ENCODE measurements around the gene RSL1D1. TPM values are rescaled to one million over a fixed set of nuclear protein-coding genes. Genes with fewer than 3 reads are reported as not detected.

Gene RSL1D1
- total and polyA plus RNA-seq, 10 of the 15 experiments (the other 5 are each of a cell fraction or from before 2014, with no cell fraction given), result 106 to 535 (median 304) TPM

DNA sequence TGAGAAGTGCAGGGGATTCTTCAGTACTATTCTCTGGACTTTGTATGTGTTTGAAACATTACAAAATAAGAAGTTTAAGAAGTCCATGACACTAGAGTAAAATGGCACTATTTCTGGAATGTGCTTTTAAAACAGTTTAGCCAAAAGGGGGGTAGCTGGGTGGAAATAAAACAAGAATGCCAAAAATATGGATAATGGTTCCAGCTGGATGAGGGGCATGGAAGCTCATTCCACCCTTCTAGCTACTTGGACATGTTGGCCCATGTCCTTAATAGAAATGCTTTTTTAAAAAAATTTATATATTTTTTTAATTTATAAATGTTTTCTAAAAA is 67.3 kb downstream of the RSL1D1 start:
- H3K9me3 ChIP-seq (replicated peaks; ENCODE audit: control insufficient read depth, insufficient read depth, low read length), result no peaks in the 10 kb centered on the region
- RAD21 ChIA-PET (ENCODE audit: unreplicated experiment), result interaction anchor here (0.8 to 8.1 kb wide), 6 partner anchors 10 to 46 kb away, joined by 3 to 174 read pairs (median 6); partner anchors contain the start of genes TXNDC11 and ZC3H7A
- intact Hi-C loops (cut with micrococcal nuclease; ENCODE audit: unreplicated experiment), result loop anchor here (5.0 kb wide), 1 partner anchor 42 kb away; the partner anchor contains the start of gene TXNDC11
- no peak for TF ChIP-seq ESRRA (IDR thresholded peaks at IDR 0.05; ENCODE audit: low read length)
- no peak for TF ChIP-seq ASH2L (IDR thresholded peaks at IDR 0.05; ENCODE audit: borderline replicate concordance, low read depth)
- TF ChIP-seq ATF7 (IDR thresholded peaks at IDR 0.05; ENCODE audit: low read depth), result 0 out of 2 replicates have a peak, but pooled peaks have one; percentile 6
- TF ChIP-seq, protein P1, sequence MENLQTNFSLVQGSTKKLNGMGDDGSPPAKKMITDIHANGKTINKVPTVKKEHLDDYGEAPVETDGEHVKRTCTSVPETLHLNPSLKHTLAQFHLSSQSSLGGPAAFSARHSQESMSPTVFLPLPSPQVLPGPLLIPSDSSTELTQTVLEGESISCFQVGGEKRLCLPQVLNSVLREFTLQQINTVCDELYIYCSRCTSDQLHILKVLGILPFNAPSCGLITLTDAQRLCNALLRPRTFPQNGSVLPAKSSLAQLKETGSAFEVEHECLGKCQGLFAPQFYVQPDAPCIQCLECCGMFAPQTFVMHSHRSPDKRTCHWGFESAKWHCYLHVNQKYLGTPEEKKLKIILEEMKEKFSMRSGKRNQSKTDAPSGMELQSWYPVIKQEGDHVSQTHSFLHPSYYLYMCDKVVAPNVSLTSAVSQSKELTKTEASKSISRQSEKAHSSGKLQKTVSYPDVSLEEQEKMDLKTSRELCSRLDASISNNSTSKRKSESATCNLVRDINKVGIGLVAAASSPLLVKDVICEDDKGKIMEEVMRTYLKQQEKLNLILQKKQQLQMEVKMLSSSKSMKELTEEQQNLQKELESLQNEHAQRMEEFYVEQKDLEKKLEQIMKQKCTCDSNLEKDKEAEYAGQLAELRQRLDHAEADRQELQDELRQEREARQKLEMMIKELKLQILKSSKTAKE (IDR thresholded peaks at IDR 0.05; ENCODE audit: low read depth, poor library complexity, severe bottlenecking), result peak; percentile 16
- TF ChIP-seq MYB (IDR thresholded peaks at IDR 0.05; ENCODE audit: borderline replicate concordance, low read depth, low read length), result no peak
- TF ChIP-seq, protein P2, sequence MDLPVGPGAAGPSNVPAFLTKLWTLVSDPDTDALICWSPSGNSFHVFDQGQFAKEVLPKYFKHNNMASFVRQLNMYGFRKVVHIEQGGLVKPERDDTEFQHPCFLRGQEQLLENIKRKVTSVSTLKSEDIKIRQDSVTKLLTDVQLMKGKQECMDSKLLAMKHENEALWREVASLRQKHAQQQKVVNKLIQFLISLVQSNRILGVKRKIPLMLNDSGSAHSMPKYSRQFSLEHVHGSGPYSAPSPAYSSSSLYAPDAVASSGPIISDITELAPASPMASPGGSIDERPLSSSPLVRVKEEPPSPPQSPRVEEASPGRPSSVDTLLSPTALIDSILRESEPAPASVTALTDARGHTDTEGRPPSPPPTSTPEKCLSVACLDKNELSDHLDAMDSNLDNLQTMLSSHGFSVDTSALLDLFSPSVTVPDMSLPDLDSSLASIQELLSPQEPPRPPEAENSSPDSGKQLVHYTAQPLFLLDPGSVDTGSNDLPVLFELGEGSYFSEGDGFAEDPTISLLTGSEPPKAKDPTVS (IDR thresholded peaks at IDR 0.05; ENCODE audit: low read depth, low read length), result no peak
- TF ChIP-seq ZNF622 (IDR thresholded peaks at IDR 0.05), result no peak
- no peak for TF ChIP-seq NR2C2 (IDR thresholded peaks at IDR 0.05; ENCODE audit: borderline replicate concordance, control insufficient read depth, insufficient read length, low read depth)
- TF ChIP-seq BCL11A (IDR thresholded peaks at IDR 0.05; ENCODE audit: low read depth, low read length), result no peak
- no peak for TF ChIP-seq ETV6 (conservative IDR thresholded peaks at IDR 0.05 in 1 of 2, IDR thresholded peaks at IDR 0.05 in 1 of 2; ENCODE audit: borderline replicate concordance in 1 of 2, low read depth in 1 of 2)
- H3K4me2 ChIP-seq (ENCODE audit: control insufficient read depth, insufficient read depth), result peak overlapping the region; percentile 99
- H3K79me2 ChIP-seq (ENCODE audit: control insufficient read depth, insufficient read depth, low read length), result peaks cover 73% of the 10 kb centered on the region
- peak overlapping the region; percentile 99 for H3K27ac ChIP-seq (ENCODE audit: control insufficient read depth, insufficient read depth)
- BruUV-seq (replicated peaks), result no TSS peak
- peaks cover 34% of the 10 kb centered on the region for H3K4me1 ChIP-seq (ENCODE audit: control insufficient read depth, insufficient read depth, low read length)
- SMC1A ChIA-PET (ENCODE audit: uncharacterized antibody, unreplicated experiment), result interaction anchor here (0.8 to 8.0 kb wide), 8 partner anchors 10 to 95 kb away, joined by 3 to 184 read pairs (median 6); partner anchors contain the start of genes TXNDC11 and ZC3H7A
- no peak overlapping the region for H2AFZ ChIP-seq (ENCODE audit: control insufficient read depth, low read depth, low read length)
- H4K20me1 ChIP-seq (ENCODE audit: control insufficient read depth, insufficient read depth), result no peaks in the 10 kb centered on the region
- FAIRE-seq, result no peak
- POLR2A ChIA-PET, result interaction anchor here (0.7 to 21.9 kb wide), 4 partner anchors 11 to 43 kb away, joined by 3 to 410 read pairs (median 46); partner anchors contain the start of genes TXNDC11 and ZC3H7A
- CTCF ChIA-PET, result interaction anchor here (0.9 to 4.4 kb wide), 4 partner anchors 11 to 830 kb away, joined by 3 to 62 read pairs (median 4); partner anchors contain the start of genes TXNDC11 and ZC3H7A
- DNase-seq (ENCODE audit: low read depth, low spot score), result no peak
- in situ Hi-C loops (cut with MboI), result no loop called here
- peak overlapping the region; percentile 67 for H3K4me3 ChIP-seq
- peak overlapping the region; percentile 49; the same call in 1 of the 2 replicates for H3K9ac ChIP-seq (ENCODE audit: control insufficient read depth, insufficient read depth, low read length)
- no peaks in the 10 kb centered on the region for H3K27me3 ChIP-seq (replicated peaks in 1 of 2; ENCODE audit: control insufficient read depth in 2 of 2, insufficient read depth in 2 of 2, low read length in 1 of 2)
- ATAC-seq, result no peak
- no peaks in the 10 kb centered on the region; a peak in 1 of 4 replicates for H3K36me3 ChIP-seq (ENCODE audit: control insufficient read depth in 2 of 2, insufficient read depth in 2 of 2, low read length in 1 of 2)

Other genes with a start within 250 kb of the RSL1D1 start
- gene SNN, start 183.1 kb downstream of the RSL1D1 start, total RNA-seq (2014; rRNA removed), result 25.6 and 28.2 TPM in 2 replicates
- gene SNN, start 183.1 kb downstream of the RSL1D1 start, total RNA-seq (2014; rRNA removed; fragmentation: Illumina TruSeq; extraction: Trizol), result 26.9 and 27.3 TPM in 2 replicates
- 38.5 and 40.4 TPM in 2 replicates for gene SNN, start 183.1 kb downstream of the RSL1D1 start, total RNA-seq (2021)
- gene SNN, start 183.1 kb downstream of the RSL1D1 start, polyA plus RNA-seq (2011; rRNA removed), result 32.8 and 43.4 TPM in 2 replicates
- 26.5 and 32.4 TPM in 2 replicates for gene SNN, start 183.1 kb downstream of the RSL1D1 start, polyA plus RNA-seq (2014; fragmentation: Illumina TruSeq; extraction: Trizol)
- gene SNN, start 183.1 kb downstream of the RSL1D1 start, polyA plus RNA-seq (2014; fragmentation: Nextera tagmentation; extraction: Ambion mirVana), result 1 to 10 TPM; 2.2 to 5.2 TPM
- gene SNN, start 183.1 kb downstream of the RSL1D1 start, polyA plus RNA-seq (2014; rRNA removed), result 40.0 and 42.4 TPM in 2 replicates
- 10 to 100 TPM; 17.4 to 22.6 TPM for gene SNN, start 183.1 kb downstream of the RSL1D1 start, polyA plus RNA-seq (2016; fragmentation: Nextera tagmentation; extraction: Ambion mirVana)
- 54.4 and 59.1 TPM in 2 replicates for gene TXNDC11, start 108.7 kb downstream of the RSL1D1 start, total RNA-seq (2014; rRNA removed)
- 33.3 and 43.1 TPM in 2 replicates for gene TXNDC11, start 108.7 kb downstream of the RSL1D1 start, total RNA-seq (2014; rRNA removed; fragmentation: Illumina TruSeq; extraction: Trizol)
- gene TXNDC11, start 108.7 kb downstream of the RSL1D1 start, total RNA-seq (2021), result 45.8 and 51.8 TPM in 2 replicates
- 71.0 and 86.7 TPM in 2 replicates for gene TXNDC11, start 108.7 kb downstream of the RSL1D1 start, polyA plus RNA-seq (2011; rRNA removed)
- gene TXNDC11, start 108.7 kb downstream of the RSL1D1 start, polyA plus RNA-seq (2014; fragmentation: Illumina TruSeq; extraction: Trizol), result 40.7 and 49.9 TPM in 2 replicates
- gene TXNDC11, start 108.7 kb downstream of the RSL1D1 start, polyA plus RNA-seq (2014; fragmentation: Nextera tagmentation; extraction: Ambion mirVana), result 1 to 10 TPM; 1.7 to 7.3 TPM
- 57.0 and 59.9 TPM in 2 replicates for gene TXNDC11, start 108.7 kb downstream of the RSL1D1 start, polyA plus RNA-seq (2014; rRNA removed)
- gene TXNDC11, start 108.7 kb downstream of the RSL1D1 start, polyA plus RNA-seq (2016; fragmentation: Nextera tagmentation; extraction: Ambion mirVana), result 10 to 100 TPM; 69.8 to 70.7 TPM
- 53.8 and 61.9 TPM in 2 replicates for gene ZC3H7A, start 54.3 kb downstream of the RSL1D1 start, total RNA-seq (2014; rRNA removed)
- gene ZC3H7A, start 54.3 kb downstream of the RSL1D1 start, total RNA-seq (2014; rRNA removed; fragmentation: Illumina TruSeq; extraction: Trizol), result 63.2 and 68.6 TPM in 2 replicates
- gene ZC3H7A, start 54.3 kb downstream of the RSL1D1 start, total RNA-seq (2021), result 67.0 and 67.9 TPM in 2 replicates
- 188 and 243 TPM in 2 replicates for gene ZC3H7A, start 54.3 kb downstream of the RSL1D1 start, polyA plus RNA-seq (2011; rRNA removed)
- 94.8 and 123 TPM in 2 replicates for gene ZC3H7A, start 54.3 kb downstream of the RSL1D1 start, polyA plus RNA-seq (2014; fragmentation: Illumina TruSeq; extraction: Trizol)
- gene ZC3H7A, start 54.3 kb downstream of the RSL1D1 start, polyA plus RNA-seq (2014; fragmentation: Nextera tagmentation; extraction: Ambion mirVana), result 10 to 100 TPM; 46.3 to 77.8 TPM
- 54.6 and 56.6 TPM in 2 replicates for gene ZC3H7A, start 54.3 kb downstream of the RSL1D1 start, polyA plus RNA-seq (2014; rRNA removed)
- 10 to 100 TPM; 69.4 to 70.0 TPM for gene ZC3H7A, start 54.3 kb downstream of the RSL1D1 start, polyA plus RNA-seq (2016; fragmentation: Nextera tagmentation; extraction: Ambion mirVana)
- 61.3 and 75.8 TPM in 2 replicates for gene GSPT1, start 64.4 kb upstream of the RSL1D1 start, total RNA-seq (2014; rRNA removed)
- 92.3 and 95.8 TPM in 2 replicates for gene GSPT1, start 64.4 kb upstream of the RSL1D1 start, total RNA-seq (2014; rRNA removed; fragmentation: Illumina TruSeq; extraction: Trizol)
- 138 and 142 TPM in 2 replicates for gene GSPT1, start 64.4 kb upstream of the RSL1D1 start, total RNA-seq (2021)
- 104 and 122 TPM in 2 replicates for gene GSPT1, start 64.4 kb upstream of the RSL1D1 start, polyA plus RNA-seq (2011; rRNA removed)
- gene GSPT1, start 64.4 kb upstream of the RSL1D1 start, polyA plus RNA-seq (2014; fragmentation: Illumina TruSeq; extraction: Trizol), result 168 and 192 TPM in 2 replicates
- 10 to 100 TPM; 46.7 to 63.5 TPM for gene GSPT1, start 64.4 kb upstream of the RSL1D1 start, polyA plus RNA-seq (2014; fragmentation: Nextera tagmentation; extraction: Ambion mirVana)
- 69.6 and 72.2 TPM in 2 replicates for gene GSPT1, start 64.4 kb upstream of the RSL1D1 start, polyA plus RNA-seq (2014; rRNA removed)
- gene GSPT1, start 64.4 kb upstream of the RSL1D1 start, polyA plus RNA-seq (2016; fragmentation: Nextera tagmentation; extraction: Ambion mirVana), result 100 to 1,000 TPM; 139 to 181 TPM
- 5.0 and 10.7 TPM in 2 replicates for gene NPIPB2, start 90.5 kb upstream of the RSL1D1 start, total RNA-seq (2014; rRNA removed)
- 7.4 and 9.7 TPM in 2 replicates for gene NPIPB2, start 90.5 kb upstream of the RSL1D1 start, total RNA-seq (2014; rRNA removed; fragmentation: Illumina TruSeq; extraction: Trizol)
- gene NPIPB2, start 90.5 kb upstream of the RSL1D1 start, total RNA-seq (2021), result 9.1 and 13.2 TPM in 2 replicates
- gene NPIPB2, start 90.5 kb upstream of the RSL1D1 start, polyA plus RNA-seq (2011; rRNA removed), result 29.3 and 33.0 TPM in 2 replicates
- gene NPIPB2, start 90.5 kb upstream of the RSL1D1 start, polyA plus RNA-seq (2014; fragmentation: Illumina TruSeq; extraction: Trizol), result 14.3 and 19.0 TPM in 2 replicates
- gene NPIPB2, start 90.5 kb upstream of the RSL1D1 start, polyA plus RNA-seq (2014; fragmentation: Nextera tagmentation; extraction: Ambion mirVana), result 1 to 10 TPM; 1.9 to 4.0 TPM
- 12.1 TPM in 2 replicates for gene NPIPB2, start 90.5 kb upstream of the RSL1D1 start, polyA plus RNA-seq (2014; rRNA removed)
- 10 to 100 TPM; 10.1 to 11.5 TPM for gene NPIPB2, start 90.5 kb upstream of the RSL1D1 start, polyA plus RNA-seq (2016; fragmentation: Nextera tagmentation; extraction: Ambion mirVana)
- gene TNFRSF17, start 113.7 kb upstream of the RSL1D1 start, total RNA-seq (2014; rRNA removed), result 149 and 170 TPM in 2 replicates
- gene TNFRSF17, start 113.7 kb upstream of the RSL1D1 start, total RNA-seq (2014; rRNA removed; fragmentation: Illumina TruSeq; extraction: Trizol), result 129 and 130 TPM in 2 replicates
- gene TNFRSF17, start 113.7 kb upstream of the RSL1D1 start, total RNA-seq (2021), result 92.4 and 106 TPM in 2 replicates
- 296 and 352 TPM in 2 replicates for gene TNFRSF17, start 113.7 kb upstream of the RSL1D1 start, polyA plus RNA-seq (2011; rRNA removed)
- 132 and 138 TPM in 2 replicates for gene TNFRSF17, start 113.7 kb upstream of the RSL1D1 start, polyA plus RNA-seq (2014; fragmentation: Illumina TruSeq; extraction: Trizol)
- gene TNFRSF17, start 113.7 kb upstream of the RSL1D1 start, polyA plus RNA-seq (2014; fragmentation: Nextera tagmentation; extraction: Ambion mirVana), result 100 to 1,000 TPM; 453 to 461 TPM
- 107 and 114 TPM in 2 replicates for gene TNFRSF17, start 113.7 kb upstream of the RSL1D1 start, polyA plus RNA-seq (2014; rRNA removed)
- gene TNFRSF17, start 113.7 kb upstream of the RSL1D1 start, polyA plus RNA-seq (2016; fragmentation: Nextera tagmentation; extraction: Ambion mirVana), result 100 to 1,000 TPM; 209 to 213 TPM
- 22.0 and 24.2 TPM in 2 replicates for gene SNX29, start 125.2 kb upstream of the RSL1D1 start, total RNA-seq (2014; rRNA removed)
- 20.3 and 21.5 TPM in 2 replicates for gene SNX29, start 125.2 kb upstream of the RSL1D1 start, total RNA-seq (2014; rRNA removed; fragmentation: Illumina TruSeq; extraction: Trizol)
- 62.4 and 68.3 TPM in 2 replicates for gene SNX29, start 125.2 kb upstream of the RSL1D1 start, total RNA-seq (2021)
- 26.7 and 38.7 TPM in 2 replicates for gene SNX29, start 125.2 kb upstream of the RSL1D1 start, polyA plus RNA-seq (2011; rRNA removed)
- 21.0 and 24.4 TPM in 2 replicates for gene SNX29, start 125.2 kb upstream of the RSL1D1 start, polyA plus RNA-seq (2014; fragmentation: Illumina TruSeq; extraction: Trizol)
- gene SNX29, start 125.2 kb upstream of the RSL1D1 start, polyA plus RNA-seq (2014; fragmentation: Nextera tagmentation; extraction: Ambion mirVana), result 10 to 100 TPM in 1 of 2 experiments, 1 to 10 TPM in 1; 6.8 to 44.0 TPM
- gene SNX29, start 125.2 kb upstream of the RSL1D1 start, polyA plus RNA-seq (2014; rRNA removed), result 19.3 and 24.1 TPM in 2 replicates
- 10 to 100 TPM; 54.6 to 68.3 TPM for gene SNX29, start 125.2 kb upstream of the RSL1D1 start, polyA plus RNA-seq (2016; fragmentation: Nextera tagmentation; extraction: Ambion mirVana)

Data from GM12878 (cell line).